K562 treated with DMSO at 1 percent for 12 hours (cell line): ENCODE measurements around the gene RBPMS2. TPM values are rescaled to one million over a fixed set of nuclear protein-coding genes. Genes with fewer than 3 reads are reported as not detected.

Experiments
- total RNA-seq: library from RNA; unstranded; fragments of 300-600 nt; gene quantifications from 2 replicates; pipeline ENCODE4 v1.2.3, GENCODE V29; 2022; ENCODE audit not compliant: insufficient read depth

Gene RBPMS2
- 1.0 and 1.8 TPM in 2 replicates for total RNA-seq

DNA sequence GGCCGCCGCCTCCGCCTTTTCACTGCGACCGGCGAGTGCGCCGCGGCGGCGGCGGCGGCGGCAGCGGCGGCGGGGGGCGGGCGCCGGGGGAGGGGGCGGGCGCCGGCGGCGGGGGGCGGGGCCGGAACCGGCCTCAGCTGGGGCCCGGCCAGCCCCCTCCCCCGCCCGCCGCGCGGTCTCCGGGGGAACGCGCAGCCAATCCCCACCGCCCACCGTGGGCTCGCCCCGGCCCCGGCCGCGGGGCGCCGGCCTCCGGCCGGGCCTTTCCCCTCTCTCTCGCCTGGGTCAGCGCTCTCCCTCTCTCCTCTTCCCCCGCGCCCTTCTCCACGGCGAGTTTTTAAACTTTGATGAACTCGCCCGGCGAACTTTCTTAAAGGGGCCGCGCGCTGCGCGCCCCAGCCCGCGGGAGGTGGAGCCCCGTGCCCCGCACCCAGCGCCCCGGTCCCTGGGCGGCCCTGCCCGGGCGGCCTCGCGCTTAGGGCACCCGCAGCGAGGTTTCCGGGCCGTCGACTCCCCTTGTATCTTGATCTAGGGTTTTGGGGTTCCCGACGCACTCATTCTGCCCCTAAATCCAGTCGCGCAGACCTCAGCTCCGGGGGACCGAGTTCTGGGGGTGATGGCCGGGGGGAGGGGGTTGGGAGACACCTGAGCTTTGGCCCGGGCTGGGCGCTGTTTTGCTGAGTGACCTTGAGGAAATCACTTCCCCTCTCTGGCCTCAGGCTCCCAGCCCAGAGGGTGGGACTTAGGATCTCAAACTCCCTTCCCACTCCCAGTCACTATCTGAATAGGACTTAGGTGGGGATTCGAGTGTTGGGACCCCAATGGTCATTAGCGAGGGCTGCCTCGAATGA is at the start of gene RBPMS2:
Gene RBPMS2 (minus strand): TSS at position 39 of the 851 bp plus-strand sequence. CDS start 270 bp downstream, outside the sequence.

Other genes starting within 250 kb of the RBPMS2 start
- 15.0 and 16.6 TPM in 2 replicates for gene PIF1, start 50.1 kb upstream of the RBPMS2 start, total RNA-seq
- gene PLEKHO2, start 66.3 kb upstream of the RBPMS2 start, total RNA-seq, result 7.5 and 13.0 TPM in 2 replicates
- gene ANKDD1A, start 136.3 kb upstream of the RBPMS2 start, total RNA-seq, result 1.00 TPM in 1 of 2 replicates, not detected in the other
- gene SPG21, start 214.3 kb upstream of the RBPMS2 start, total RNA-seq, result 67.4 and 100 TPM in 2 replicates